Activated CD4-positive, CD25-positive, alpha-beta regulatory T cell treated with anti-CD3 and anti-CD28 coated beads, Interleukin-2, amount 50 U/mL, for 72 hours (primary cell): ENCODE measurements around the gene OPN1SW.

Experiments used
- DNase-seq: peaks from one replicate; pipeline ENCODE4 v3.0.0; 2021

OPN1SW gene

DNA sequence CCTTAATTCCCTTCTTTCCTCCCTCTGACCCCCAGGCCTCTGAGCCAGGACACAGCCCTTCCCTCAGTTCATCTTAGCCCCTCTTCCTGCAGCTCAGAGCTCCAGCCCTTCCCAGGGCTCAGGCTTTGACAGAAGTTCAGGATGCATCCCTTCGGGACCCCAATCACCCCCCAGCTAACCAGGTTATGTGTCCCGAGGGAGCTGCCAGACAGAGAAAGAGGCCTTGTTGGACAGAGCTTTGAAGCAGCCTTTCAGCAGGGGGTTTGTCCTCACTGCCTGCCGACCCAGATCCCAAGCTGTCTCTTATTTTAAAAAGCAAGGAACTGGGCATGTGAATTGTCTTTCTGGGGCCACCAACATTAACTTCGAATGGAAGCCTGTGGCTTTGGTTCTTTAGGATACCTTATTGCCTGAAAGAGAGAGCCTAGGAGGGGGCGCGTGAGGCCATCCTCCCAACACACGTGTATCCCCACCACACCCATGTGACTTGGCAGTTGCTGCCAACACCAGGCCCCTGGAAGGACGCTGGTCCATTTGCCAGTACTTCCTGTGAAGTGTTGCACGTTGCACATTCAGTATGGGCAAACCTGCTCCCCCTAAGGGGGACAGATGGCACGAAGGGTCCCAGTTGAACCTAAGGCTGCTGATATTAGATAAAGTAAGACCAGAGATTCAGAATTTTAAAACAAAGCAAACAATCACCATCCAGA lies 17.0 kb upstream of the OPN1SW start:
- DNase-seq: no peak

DNA sequence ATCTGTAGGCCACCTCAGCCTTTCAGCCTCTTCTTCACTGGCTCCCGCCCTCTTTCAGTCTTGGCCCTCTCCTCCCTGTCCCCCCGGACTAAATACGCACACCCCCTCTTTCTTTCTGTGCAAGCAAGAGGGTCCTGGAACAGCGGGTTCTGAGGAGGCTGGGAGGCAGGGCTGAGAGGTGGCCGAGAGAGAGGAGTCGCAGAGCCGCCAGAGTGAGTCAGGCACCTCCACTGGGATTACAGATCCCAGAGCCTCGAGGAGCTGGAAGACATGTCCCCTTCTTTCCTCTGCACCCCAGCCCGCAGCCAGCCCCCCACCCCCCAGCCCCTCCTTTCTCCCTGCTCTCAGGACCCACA lies 16.4 kb upstream of the OPN1SW start:
- no peak for DNase-seq

DNA sequence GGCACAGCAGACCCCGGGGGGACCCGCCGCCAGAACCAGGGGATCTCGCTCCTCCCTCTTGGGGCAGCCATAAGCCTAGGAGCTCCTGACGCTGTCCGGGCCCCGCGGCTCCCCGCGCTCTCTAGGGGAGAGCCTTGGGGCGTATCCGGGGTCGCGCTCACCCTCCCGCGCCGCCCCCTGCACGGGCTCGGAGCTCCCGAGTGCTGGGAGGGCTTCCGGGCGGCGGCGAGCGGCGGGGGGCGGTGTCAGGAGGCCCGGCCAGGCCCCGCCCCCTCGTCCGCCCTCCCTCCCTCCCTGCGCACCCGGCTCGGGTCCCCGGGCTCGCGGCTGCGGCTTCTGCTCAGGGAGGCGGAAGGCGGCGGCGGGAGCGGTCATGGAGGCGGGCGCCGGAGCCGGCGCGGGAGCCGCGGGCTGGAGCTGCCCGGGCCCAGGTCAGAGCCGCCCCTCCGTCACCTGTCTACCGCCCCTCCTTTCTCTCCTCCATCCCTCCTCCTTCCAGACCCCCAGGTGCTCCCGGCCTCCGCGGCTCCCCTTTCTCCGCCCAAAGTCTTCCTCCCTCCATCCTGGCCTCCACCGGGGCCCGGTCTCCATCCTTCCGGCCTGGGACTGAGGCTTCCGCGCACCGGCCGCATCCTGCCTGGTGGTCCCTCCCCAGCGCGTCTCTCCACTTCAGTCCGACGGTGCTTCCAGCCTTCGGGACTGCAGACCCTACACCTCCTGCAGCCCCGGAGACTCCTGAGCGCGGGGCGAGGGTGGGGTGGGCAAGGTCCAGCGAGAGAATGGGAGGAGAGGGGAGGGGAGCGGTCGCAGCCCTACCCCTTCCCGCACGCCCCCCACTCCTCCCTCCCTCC lies 15.8 kb upstream of the OPN1SW start, which contains the start of gene CCDC136:
Gene CCDC136 (plus strand): TSS at position 848 of the 851 bp plus-strand sequence. CDS start 444 bp downstream, outside the sequence.
- peak; percentile 75 for DNase-seq

DNA sequence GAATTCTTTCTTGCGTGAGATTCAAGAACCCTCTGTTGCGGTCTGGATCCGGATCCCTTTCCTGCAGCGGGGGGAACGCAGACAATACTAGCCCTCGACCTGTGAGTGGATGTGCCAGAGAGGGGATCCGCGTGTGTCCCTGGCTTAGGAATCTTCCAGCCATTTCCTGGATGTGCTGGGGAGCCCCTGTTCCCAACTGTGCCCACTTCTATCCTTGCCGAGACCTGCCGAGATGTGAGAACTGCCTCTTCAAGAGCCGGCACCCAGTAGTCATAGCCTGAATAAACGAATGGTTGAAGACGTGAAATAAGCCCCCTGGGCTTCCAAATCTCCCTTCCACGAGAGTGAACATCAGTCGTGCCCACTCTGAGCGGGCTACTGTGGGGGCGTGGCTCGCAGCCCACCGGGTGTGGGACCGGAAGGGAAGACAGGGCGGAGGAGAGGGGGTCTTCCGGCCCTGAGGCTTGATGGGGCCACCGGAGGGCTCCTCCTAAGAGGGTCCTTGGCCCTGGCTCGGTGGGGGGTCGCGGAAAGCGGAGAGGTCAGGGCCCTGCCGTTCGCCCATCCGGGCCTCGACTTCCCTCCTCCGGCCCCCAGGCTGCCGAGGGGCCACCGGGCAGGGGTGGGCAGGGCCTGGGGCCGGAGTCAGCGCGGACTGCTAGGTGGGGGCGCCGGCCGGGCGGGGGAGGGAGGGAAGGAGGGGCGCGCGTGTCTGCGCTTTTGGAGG lies 14.9 kb upstream of the OPN1SW start:
- no peak for DNase-seq

DNA sequence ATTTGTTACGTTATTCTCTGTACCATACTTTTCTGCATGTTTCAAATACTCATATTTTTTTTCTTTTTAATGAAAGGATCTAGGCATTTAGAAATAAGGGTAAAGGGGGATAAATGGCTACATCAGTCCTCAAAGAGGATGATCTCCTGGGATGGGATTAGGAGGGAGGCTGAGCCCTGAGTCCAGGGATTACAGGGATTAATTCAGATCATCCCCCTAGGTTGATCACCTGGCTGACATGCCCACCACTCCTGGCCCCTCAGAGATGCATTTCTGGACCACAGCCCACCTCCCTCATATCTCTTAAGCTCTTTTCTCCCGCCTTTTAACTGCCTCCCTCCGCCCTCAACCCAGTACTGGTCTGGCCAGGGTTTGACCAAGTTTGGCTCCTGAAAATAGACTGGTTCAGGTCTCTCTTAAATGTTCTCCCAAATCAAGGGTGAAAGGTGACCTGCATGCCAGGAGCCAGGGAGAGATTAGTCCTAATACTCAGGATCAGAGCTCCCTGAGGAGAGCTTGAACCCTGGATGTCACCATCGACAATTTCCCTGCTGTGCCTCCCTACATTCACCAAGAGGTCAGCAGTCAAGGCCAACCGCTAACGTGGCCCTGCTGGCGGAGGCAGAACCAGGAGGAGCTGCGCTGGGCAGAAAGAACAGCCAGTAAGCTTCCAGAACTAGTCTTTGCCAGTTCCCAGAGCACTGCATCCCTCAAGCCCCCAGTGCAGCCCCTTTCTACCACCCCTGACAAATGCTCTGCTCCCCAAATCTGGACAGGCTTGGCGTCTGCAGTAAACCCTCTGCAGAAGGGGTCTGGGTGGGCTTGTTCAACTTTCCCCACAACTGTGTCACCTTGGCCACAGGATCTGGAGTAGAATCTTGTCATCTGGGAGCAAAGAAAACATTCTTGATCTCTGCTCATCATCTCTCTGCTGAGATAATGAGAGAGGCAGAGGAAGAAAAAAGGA lies 13.1 kb upstream of the OPN1SW start:
- no peak for DNase-seq

DNA sequence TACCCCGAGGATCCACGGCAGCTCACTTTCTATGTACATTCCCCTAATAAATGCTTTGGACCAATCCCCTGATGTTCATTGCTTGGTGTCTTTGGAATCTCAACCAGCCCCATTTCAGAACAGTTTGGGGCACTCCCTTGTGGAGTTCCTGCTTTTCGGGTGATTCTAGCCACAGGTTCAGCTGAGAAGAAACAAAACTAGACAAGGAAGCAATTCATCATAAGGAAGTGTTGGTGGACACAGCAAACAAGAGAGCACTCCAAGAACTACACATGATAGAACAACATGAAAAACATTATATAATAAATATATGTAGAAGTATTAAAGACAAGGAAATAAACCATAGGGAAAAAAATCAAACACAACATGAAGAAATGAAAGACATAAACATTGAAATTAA lies 10.1 kb upstream of the OPN1SW start:
- DNase-seq: no peak

DNA sequence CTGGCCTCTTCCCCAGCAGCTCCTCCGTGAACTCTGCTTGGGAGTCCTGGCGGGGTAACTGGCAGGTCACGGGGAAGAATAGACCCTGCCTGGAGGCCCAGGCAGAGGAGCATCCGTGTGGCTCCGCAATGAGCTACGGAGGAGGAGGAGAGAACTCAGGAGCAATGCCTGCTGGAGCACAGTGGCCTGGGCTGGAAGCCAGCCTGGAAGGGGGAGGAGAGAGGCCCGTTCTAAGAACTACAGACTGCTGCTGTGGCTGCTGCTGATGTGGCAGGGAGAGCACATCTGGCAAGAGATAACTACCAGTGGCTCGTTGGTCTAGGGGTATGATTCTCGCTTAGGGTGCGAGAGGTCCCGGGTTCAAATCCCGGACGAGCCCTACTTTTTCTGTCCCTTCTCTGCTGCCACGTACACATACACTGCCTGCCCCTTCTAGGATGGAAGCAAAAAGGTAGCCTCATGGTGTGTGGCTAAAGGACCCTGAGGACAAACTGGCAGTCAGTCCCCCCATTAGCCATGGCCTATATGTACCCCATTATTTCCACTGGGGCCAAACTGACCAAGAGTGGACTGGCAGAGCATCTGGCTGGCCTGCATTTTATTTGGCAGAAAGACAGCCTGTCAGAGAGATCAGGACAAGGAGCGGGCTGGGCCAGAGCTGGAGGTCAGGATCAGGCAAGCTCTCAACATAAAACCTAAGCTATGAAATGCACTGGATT lies 7.7 kb upstream of the OPN1SW start:
- no peak for DNase-seq

DNA sequence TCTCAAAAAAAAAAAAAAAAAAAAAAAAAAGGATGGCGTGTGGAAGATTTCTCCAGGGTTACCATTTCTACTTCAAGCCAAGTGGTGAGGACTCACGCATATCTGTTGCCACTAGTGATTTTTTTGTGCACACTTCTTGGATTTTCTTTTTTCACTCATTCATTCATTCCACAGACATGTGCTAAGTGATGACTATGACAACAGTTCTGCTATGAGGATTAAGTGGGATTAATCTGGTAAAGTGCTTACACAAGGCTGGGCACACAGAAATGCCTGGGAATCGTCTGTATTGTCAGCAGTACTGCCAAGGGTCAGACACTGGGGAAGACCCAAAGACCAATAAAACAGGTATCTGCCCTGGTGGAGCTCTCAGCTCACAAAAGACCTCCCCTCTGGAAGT lies 6.3 kb upstream of the OPN1SW start:
- no peak for DNase-seq

DNA sequence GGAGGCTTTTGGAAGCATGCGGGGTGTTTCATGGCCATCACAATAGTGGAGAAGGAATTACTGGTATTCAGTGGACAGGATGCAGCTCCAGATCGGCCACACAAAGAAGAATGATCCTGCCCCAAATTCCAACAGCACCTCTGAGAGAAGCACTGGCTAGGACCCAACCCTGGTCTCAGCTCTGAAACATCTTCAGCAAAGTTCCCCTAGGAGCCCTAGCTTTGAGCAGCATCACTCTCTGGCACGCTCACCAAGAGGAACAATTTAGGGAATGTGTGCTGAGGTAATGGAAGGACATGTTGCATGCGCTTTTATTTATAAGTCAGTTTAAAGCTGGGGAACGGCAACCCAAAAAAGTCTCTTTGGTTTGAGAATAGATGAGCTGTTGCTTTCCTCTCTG lies 5.5 kb upstream of the OPN1SW start:
- DNase-seq: no peak

DNA sequence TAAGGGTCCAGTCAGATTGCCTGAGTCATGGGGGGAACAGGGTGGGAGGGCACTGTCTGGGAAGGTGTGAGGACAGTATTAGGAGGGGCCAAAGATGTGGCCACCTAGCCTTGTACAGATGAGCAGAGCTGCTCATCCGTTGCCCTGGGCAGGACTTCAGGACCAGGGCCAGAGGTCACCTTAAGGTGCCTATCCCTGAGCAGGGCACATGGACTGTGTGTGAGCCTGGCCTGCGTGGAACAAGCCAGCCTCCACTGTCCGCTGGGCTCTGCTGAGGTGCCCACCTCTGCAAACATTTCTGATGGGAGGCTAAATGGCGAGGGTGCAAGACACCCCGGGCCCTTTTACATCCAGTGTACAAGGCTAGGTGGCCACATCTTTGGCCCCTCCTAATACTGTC lies 3.4 kb upstream of the OPN1SW start:
- DNase-seq: no peak

DNA sequence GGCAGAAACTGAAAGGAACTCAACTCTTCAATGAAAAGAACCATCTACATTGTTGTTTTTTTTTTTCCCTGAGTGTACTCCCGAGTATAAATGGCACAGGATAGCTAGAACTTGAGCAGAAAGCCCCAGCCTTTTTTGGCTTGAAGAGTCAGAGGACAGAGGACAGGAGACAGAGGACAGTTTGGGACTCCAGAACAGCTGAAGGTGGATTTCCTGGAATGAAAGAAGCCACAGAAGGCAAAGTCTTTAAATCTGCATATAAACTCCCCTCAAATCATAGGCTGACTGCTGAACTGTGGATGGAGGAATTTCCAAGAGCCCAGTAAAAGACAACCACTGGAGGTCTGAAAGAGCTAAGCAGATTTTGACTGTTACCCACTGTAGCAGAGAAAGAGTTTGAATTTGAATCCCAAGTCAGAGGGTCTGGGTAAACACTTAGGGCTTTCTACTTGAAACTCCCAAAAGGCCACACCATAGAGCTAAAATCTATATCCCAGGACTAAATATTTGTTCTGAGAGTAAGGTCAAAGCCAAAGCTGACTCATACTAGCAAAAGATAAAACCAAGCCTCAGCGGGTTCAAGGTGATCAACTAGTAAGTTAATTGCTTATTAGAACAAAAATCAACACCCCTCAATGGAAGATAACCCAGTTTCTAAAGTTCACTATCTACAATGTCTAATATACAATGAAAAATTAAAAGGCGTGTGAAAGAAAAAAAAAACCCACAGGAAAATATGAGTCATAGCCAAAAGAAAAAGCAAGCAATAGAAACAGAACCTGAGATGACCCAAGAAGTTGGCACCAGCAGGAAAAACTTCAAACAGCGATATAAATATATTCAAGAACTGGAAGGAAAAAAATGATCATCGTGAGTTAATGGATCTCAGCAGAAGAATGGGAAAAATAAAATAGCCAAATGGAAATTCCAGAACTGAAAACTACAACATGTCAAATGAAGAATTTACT lies 1.8 kb upstream of the OPN1SW start:
- no peak for DNase-seq

DNA sequence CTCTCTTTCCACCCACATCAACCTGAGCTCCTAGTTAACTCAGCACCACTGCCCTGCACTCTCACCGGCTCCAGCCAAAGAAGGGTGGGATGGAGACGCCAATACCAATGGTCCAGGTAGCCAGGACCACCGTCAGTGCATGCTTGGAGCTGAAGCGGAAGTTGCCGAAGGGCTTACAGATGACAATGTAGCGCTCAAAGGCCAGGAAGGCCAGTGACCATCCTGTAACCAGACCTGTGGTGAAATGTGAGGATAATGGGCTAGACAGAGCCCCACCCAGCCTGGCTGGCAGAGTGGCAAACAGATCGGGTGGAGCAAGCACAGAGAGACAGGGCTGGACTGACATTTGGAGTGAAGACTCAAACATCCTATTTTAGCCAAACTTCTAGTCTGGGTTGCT lies 673 bp downstream of the OPN1SW start:
- no peak for DNase-seq

DNA sequence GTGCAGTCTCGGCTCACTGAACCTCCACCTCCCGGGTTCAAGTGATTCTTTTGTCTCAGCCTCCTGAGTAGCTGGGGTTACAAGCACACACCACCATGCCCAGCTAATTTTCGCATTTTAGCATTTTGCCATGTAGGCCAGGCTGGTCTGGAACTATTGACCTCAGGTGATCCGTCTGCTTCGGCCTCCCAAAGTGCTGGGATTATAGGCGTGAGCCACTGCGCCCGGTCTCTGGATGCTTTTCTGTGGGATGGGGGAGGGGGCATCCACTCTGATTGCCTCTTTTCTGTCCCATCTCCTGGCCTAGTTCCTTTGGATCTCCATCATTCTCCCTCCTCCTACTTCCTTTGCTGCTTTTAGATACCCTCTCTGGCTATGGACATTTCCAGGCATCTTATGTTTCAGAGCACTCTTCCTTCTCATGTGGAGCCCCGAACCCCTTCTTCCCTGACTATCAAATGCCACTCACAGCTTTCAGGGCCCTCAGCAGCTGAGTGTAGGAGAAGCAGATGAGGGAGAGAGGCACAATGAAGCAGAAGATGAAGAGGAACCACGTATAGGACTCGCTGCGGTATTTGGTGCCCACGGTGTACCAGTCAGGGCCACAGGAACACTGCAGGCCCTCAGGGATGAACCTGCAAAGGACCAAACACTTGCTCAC lies 1.4 kb downstream of the OPN1SW start:
- no peak for DNase-seq

DNA sequence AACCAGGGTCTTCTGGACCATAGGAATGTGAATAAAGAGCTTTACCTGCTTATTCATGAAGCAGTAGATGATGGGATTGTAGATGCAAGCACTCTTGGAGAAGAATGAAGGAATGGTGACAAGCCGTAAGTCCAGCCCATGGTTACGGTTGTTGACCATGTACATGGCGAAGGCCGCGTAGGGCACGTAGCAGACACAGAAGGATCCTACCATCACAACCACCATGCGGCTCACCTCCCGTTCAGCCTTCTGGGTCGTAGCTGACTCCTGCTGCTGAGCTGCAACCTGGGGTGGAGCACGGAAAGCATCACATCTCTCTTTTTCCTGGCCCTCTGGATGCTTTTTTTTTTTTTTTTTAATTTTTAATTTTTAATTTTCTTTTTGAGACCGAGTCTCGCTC lies 2.0 kb downstream of the OPN1SW start:
- DNase-seq: no peak

DNA sequence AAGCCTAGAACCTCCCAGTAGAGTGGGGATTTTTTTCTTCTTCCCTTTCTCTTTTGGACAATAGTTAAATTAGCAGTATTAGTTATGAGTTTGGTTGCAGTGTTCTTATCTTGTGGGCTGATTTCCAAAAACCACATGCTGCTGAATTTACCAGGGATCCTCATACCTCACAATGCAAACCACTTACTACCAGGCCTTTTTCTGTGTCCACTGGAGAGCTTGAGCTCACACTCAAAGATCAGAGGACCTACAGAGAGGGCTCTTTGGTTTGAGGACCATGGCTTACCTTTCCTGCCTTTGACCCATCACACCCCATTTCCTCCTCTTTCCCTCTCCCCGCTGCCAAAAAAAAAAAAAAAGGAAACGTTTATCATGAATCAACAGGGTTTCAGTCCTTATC lies 5.4 kb downstream of the OPN1SW start:
- no peak for DNase-seq

DNA sequence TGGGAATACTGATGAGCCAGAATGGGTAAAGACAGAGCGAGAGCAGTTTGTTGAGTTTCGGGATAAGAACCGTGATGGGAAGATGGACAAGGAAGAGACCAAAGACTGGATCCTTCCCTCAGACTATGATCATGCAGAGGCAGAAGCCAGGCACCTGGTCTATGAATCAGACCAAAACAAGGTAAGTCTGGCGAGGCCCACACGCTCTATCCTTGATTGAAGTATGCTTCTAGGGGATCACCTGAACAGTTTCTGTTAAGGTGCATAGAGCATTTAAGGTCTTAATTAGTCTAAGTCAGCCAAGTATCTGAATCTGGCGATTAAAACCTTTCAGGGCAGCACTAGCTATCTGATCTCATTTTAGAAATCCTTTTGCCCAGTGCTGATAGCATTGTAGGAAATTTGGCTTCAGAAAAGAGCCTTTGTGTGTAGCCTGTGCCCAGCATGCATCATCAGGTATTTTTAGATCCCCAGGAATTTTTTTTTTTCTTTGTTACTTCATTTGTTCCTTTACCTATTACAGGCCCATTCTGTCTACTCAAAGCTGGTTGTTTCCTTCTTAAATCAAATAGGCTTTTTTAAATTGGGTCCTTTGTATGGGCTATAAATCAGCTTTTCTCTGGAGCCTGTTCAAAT lies 8.0 kb downstream of the OPN1SW start:
- DNase-seq: no peak

DNA sequence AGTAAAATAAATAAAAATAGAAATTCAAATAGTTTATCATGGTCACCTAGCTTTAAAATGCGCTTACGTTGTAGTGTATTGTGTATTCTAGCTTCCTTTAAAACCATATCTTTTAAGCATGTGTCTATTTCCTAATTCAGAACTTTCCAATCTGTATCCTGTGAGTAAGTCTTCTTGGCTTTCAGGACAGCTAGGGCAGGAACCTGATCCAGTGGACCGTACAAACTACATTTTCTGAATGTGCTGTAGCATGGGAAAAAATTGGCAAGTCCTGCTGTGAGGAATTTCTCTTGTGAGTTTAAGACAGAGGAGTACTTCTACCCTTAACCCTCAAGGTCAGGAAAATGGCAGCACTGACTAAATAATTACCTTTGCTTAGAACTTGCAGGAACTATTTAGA lies 12.1 kb downstream of the OPN1SW start:
- DNase-seq: no peak

DNA sequence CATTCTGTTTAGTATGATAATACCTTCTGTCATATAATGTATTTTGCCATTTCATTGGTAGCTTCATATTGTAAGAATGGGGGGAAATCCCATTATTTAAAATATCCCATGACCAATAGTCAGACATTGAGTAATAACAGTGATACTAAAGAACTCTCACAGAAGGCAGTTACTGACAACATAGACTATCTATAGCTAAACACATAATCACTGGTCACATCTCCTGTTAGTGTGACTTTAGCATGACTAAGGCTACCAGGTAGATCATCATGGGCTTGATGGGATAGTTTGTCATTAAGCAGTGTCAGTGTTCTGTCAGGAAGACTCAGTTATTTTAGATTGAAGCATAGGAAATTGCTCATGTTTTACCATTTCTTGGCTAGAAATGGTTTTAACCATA lies 16.4 kb downstream of the OPN1SW start:
- no peak for DNase-seq

DNA sequence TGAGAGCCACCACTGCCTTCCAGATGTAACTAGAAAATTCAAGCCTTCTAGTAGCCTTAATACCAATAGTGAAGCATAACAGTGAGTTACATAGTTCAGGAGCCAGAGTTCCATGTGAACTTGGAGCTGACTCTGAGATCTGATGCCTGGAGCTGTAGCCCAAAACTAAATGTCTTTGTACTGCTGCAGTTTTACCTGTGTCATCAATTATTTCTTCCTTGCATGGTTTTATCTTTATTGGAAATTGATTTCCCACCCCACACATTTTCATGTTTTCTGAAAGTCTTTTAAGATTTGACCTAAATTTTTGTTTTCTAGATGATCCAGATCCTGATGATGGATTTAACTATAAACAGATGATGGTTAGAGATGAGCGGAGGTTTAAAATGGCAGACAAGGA lies 17.0 kb downstream of the OPN1SW start:
- no peak for DNase-seq

DNA sequence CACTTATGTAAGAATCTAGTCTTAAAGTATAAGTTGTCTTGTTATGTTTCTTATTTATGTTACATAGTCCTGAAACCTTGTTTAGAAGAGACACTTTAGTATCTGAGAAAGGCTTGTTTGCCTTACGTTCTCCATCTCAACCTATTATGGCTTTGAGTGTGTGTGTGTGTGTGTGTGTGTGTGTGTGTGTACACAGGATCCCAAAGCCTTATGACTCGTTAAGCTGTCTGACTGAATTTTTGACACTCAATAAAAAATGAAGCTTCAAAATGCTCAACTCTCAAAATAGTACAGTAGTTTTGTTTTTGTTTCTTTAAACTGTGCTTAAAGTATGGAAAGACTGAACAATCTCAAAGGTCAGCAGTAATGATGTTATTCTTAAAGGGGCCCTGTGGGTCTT lies 18.4 kb downstream of the OPN1SW start:
- no peak for DNase-seq
